Ovary (tissue), 3 donors: Measurements from ENCODE around the gene LIPH.

Experiments
- POLR2A ChIP-seq: fragments of 450-650 bp; IDR thresholded peaks from one replicate; pipeline ENCODE4 v1.6.1; 2017; ENCODE audit warnings: antibody characterized with exemption, mild to moderate bottlenecking, moderate library complexity
- TF ChIP-seq, protein P1 (sequence below), 3 donors: fragments of 450-650 bp in 2 of 3; fragments of 200-600 bp in 1 of 3; IDR thresholded peaks; one replicate each; pipeline versions ENCODE4 v1.5.1 to v1.8.0; 2016 to 2022; ENCODE audit warnings: antibody characterized with exemption in 3 of 3, mild to moderate bottlenecking in 1 of 3
- donor health status: DM: no; HTN: no; CAD: no.

DNA sequence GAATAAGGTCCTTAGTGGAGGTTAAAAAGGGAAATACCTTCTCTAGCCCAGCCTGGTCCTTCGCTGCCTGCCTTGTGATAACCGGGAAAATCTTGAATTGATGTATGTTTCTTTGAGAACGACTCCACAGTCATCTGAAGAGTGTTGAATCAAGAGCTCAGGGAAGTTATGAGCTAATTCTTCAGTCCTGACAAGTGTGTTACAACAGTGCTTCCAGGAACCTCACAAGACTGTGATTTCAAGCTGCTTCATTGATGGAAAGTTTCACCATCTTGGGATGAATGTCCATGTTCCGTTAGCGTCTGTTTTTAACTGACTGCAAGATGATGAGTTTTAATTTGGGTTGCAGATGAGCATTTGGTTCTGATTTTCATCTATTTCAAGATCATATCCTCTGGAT is 66.0 kb downstream of the LIPH start:
- TF ChIP-seq, protein P1, sequence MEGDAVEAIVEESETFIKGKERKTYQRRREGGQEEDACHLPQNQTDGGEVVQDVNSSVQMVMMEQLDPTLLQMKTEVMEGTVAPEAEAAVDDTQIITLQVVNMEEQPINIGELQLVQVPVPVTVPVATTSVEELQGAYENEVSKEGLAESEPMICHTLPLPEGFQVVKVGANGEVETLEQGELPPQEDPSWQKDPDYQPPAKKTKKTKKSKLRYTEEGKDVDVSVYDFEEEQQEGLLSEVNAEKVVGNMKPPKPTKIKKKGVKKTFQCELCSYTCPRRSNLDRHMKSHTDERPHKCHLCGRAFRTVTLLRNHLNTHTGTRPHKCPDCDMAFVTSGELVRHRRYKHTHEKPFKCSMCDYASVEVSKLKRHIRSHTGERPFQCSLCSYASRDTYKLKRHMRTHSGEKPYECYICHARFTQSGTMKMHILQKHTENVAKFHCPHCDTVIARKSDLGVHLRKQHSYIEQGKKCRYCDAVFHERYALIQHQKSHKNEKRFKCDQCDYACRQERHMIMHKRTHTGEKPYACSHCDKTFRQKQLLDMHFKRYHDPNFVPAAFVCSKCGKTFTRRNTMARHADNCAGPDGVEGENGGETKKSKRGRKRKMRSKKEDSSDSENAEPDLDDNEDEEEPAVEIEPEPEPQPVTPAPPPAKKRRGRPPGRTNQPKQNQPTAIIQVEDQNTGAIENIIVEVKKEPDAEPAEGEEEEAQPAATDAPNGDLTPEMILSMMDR (IDR thresholded peaks at IDR 0.05): no peak
- TF ChIP-seq POLR2A: no peak
